BJ (cell line): Measurements from ENCODE around the gene XPNPEP1. TPM values are rescaled to one million over a fixed set of nuclear protein-coding genes. Genes with fewer than 3 reads are reported as not detected.

Experiments used
- CTCF ChIA-PET: fragments of 350-600 bp; formaldehyde crosslinking; extraction: SDS; loops from one replicate; lab custom pipeline; 2021; ENCODE audit warnings: antibody characterized with exemption, inconsistent platforms; lab: Yijun Ruan, JAX
- POLR2A ChIA-PET: fragments of 300-600 bp; sonication (Branson Sonifier 250); formaldehyde crosslinking; extraction: SDS; loops from one replicate; lab custom pipeline; 2021; ENCODE audit warnings: antibody characterized with exemption; lab: Charles Lee
- DNase-seq: peaks from one replicate; pipeline ENCODE4 v3.0.0-alpha.2; 2011; ENCODE audit warnings: low read depth
- H3K27me3 ChIP-seq: 2 replicates; pipeline ENCODE4 v1.6.0; 2011; ENCODE audit warnings: low read length; ENCODE audit not compliant: control insufficient read depth, insufficient read depth
- H3K36me3 ChIP-seq: 2 replicates; pipeline ENCODE4 v1.5.1; 2011; ENCODE audit warnings: low read length; ENCODE audit not compliant: control insufficient read depth, insufficient read depth
- H3K4me3 ChIP-seq: 2 replicates; pipeline ENCODE4 v1.5.1; 2011; ENCODE audit warnings: low read depth, mild to moderate bottlenecking, control low read depth, low read length
- CTCF ChIP-seq: IDR thresholded peaks from 2 replicates; pipeline ENCODE4 v1.5.1; 2011; ENCODE audit warnings: low read depth, mild to moderate bottlenecking, control low read depth, inconsistent platforms, low read length, moderate library complexity; ENCODE audit not compliant: insufficient read depth
- polyA plus RNA-seq: library from polyadenylated mRNA; depleted of rRNA; stranded (reverse); fragments of >200 nt; gene quantifications from 2 replicates; pipeline ENCODE4 v1.2.3, GENCODE V29; 2011

XPNPEP1 gene
- polyA plus RNA-seq, 1 experiment: 173 TPM

- no peaks in the 10 kb centered on the region for H3K27me3 ChIP-seq
- no peak overlapping the region for H3K4me3 ChIP-seq
- CTCF ChIA-PET: interaction anchor here (0.6 to 1.0 kb wide), 3 partner anchors 10 to 384 kb away, joined by 3 to 5 read pairs (median 3); no protein-coding TSS in a partner anchor
- H3K36me3 ChIP-seq: peaks cover 26% of the 10 kb centered on the region
- POLR2A ChIA-PET: no interaction called here
- no peak for TF ChIP-seq CTCF
- DNase-seq: no peak
Observed at GRCh38 chr10:109887243-109887642, 36.1 kb downstream of the XPNPEP1 start.

GRCh38 chr10:109886781-109887140 lies 36.5 kb downstream of the XPNPEP1 start:
- no peak for TF ChIP-seq CTCF
- H3K36me3 ChIP-seq: peaks cover 25% of the 10 kb centered on the region
- H3K27me3 ChIP-seq: no peaks in the 10 kb centered on the region
- CTCF ChIA-PET: interaction anchor here (1.0 kb wide), 1 partner anchor 10 kb away, joined by 5 read pairs; no protein-coding TSS in a partner anchor
- H3K4me3 ChIP-seq: no peak overlapping the region
- POLR2A ChIA-PET: no interaction called here
- DNase-seq: no peak

- no peak for DNase-seq
- TF ChIP-seq CTCF: no peak
- Histone ChIP-seq H3K36me3 (peaks cover 28% of the 10 kb centered on the region), H3K27me3 (no peaks in the 10 kb centered on the region), H3K4me3 (no peak overlapping the region)
- ChIA-PET POLR2A (no interaction called here), CTCF (interaction anchor here (0.7 to 1.0 kb wide), 2 partner anchors 9 to 126 kb away, joined by 3 to 5 read pairs; no protein-coding TSS in a partner anchor)
Observed at GRCh38 chr10:109886037-109886780, 37.1 kb downstream of the XPNPEP1 start.

GRCh38 chr10:109883859-109884771 lies 39.2 kb downstream of the XPNPEP1 start:
- no peak for DNase-seq
- POLR2A ChIA-PET: interaction anchor here (0.6 to 0.7 kb wide), 2 partner anchors 37 to 258 kb away, joined by 3 to 4 read pairs; no protein-coding TSS in a partner anchor
- Histone ChIP-seq H3K36me3 (peaks cover 36% of the 10 kb centered on the region), H3K4me3 (no peak overlapping the region), H3K27me3 (no peaks in the 10 kb centered on the region)
- CTCF ChIA-PET: interaction anchor here (0.7 to 4.3 kb wide), 75 partner anchors 8 to 511 kb away, joined by 3 to 31 read pairs (median 5); partner anchors contain the start of gene ADD3
- TF ChIP-seq CTCF: peak; percentile 95
